Activated T-cell treated with anti-CD3 and anti-CD28 coated beads for 24 hours (primary cell): ENCODE data around the gene BAD.
"Not testable (repeated sequence)": the region's sequence is repeated elsewhere in the genome, so short reads cannot be mapped to it uniquely, and the experiment has no call there.

ENCODE experiments used
- DNase-seq: peaks from one replicate; pipeline ENCODE4 v3.0.0-alpha.2; 2020; ENCODE audit warnings: low read depth

Gene BAD

GRCh38 chr11:64256300-64256699 is 28.2 kb downstream of the BAD start:
- DNase-seq: no peak

- DNase-seq: no peak
These were observed 29.0 kb downstream of the BAD start for GRCh38 chr11:64255135-64256128.

DNA sequence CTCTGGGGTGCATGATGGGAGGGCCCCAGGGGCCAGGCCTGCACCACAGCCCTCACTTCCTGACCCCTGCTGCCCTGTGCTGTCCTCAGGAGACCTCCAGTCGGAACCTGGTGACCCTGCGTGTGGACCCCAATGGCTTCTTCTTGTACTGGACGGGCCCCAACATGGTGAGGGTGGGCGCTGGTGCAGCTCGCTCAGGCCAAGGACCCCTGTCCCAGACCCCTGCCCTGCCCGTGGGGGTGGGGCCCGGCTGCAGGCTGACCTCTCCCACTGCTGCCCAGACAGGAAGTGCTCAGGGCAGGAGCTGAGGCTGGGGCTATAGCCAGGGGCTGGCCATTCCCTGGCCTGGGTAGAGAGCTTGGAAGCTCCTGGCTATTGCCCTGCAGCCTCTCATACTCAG is 30.1 kb downstream of the BAD start:
- DNase-seq: no peak

- no peak for DNase-seq
These were observed 31.0 kb downstream of the BAD start for GRCh38 chr11:64253481-64253880.

DNA sequence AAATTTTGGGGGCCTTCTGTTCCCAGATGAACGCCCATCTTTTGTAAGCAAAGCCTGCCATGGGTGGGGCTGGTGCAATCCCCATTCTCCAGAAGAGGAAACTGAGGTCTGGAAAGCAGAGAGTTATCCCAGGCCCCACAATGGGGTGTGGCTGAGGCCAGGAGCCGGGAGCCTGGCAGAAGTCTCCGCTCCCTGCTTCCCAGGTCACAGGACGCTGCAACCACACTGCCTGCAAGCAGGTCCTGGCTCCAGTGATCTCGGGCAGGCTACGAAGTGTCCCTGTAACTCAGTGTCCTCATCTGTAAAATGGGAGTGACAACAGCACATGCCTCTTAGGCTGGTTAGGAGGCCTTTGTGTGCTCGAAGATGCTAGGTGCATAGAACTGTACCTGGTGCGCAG is 31.4 kb downstream of the BAD start:
- DNase-seq: no peak

GRCh38 chr11:64252003-64252872 is 32.2 kb downstream of the BAD start:
- no peak for DNase-seq

DNA sequence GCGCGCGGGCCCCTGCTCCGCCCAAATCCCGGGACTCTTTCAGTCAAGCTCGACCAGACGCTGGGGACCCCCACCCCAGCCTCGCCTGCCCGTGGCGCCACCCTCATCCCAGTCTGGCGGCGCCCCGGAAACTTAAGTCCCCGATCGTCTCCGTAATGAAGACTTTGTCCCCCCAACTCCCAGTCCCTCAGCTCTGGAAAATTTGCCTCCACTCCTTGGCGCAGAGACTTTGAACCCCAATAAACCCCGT is 32.8 kb downstream of the BAD start:
- no peak for DNase-seq

DNA sequence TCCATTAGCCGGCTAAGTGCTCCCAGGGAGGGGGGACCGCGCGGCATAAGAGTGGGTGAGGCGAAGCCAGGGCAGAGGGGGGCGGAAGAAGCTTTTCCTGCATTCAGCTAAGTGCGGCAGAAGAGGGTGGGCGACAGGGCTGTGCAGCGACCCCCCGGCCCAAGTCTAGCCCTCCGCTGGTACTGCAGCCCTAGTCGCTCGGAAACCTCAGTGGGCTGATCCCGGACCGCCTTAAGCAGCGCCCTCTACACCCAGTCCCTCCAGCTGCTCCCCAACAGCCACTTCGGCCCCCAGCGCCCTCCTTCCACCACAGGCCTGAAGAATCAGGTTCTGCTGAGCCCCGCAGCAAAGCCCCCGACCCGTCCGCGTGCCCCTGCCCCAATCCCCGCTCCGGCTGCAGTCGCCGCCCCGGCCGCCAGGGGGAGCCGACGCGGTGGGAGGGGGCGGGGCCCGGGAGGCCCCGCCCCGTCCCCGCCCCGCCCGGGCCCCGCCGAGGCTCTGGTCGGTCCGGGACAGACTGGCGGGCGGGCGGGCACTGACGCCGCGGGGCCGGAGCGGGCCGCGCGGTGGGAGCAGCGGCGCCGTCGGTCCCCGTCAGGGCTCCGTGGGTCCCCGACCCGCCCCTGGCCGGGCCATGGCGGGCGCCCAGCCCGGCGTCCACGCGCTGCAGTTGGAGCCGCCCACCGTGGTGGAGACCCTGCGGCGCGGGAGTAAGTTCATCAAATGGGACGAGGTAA is 33.3 kb downstream of the BAD start, which contains the start of gene PLCB3:
Gene PLCB3, plus strand, starts transcription at position 515 of the 737 bp plus-strand sequence. Its CDS starts 120 bp downstream, at position 635.
- no peak for DNase-seq

GRCh38 chr11:64250415-64251015 is 34.0 kb downstream of the BAD start:
- no peak for DNase-seq

DNA sequence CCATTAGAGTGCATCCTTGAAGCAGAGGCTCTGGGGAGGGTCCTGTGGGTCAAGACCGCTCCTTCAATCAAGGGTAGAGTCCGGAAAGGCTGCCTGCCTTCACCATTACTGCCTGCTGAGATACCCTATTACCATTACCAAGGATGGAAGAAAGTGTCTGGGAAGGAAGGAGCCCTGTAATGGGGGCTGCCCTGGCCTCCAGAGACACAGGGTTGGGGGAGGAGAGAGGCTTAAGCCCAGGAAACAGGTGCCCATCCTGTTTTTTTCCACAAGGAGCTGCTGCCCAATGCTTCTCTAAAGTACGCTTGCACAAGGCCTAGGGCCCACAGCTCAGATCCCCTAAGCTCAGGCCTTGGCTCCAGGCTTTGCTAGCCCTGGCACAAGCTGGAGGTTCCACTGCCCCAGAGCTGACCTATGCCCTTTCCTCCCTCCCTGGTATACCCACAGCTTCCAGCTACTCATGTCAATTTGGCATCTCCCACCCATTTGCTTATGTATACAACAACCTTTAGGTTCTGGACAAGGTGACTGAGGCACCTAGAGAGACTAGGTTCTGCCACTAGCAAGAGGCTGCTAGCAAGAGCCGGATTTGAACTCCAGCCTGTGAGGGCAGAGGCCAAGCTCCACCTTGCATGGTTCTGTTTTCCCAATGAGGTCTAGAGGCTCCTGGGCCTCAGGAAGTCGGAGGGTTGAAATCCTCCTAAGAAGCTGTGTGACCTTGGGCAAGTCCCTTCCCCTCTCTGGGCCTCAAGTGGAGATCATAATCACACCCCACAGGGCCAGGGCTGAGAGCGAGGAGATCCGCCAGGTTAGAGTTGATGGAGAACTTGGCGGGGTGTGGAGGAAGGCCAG is 34.7 kb downstream of the BAD start:
- DNase-seq: no peak

- no peak for DNase-seq
These were observed 35.4 kb downstream of the BAD start for GRCh38 chr11:64249038-64249437.

DNA sequence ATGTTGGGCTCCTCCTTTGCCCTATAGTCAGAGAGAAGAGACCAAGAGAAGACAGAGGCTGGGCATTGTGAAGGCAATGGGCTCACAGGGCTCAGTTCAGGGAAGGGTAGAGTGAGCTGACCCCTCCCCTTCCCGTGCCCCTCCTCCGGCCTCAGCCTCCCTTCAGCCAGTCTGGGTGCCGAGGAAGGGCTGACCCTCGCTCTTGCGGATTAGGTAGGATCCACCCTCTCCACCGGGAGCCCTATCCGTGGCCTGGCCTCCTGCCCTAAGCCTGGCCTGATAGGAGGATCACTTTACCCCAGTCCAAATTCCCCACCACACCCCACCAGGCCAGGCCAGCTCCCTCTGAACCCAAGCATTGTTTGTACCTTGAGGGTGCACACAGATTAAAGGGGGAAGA is 35.9 kb downstream of the BAD start:
- DNase-seq: no peak

DNA sequence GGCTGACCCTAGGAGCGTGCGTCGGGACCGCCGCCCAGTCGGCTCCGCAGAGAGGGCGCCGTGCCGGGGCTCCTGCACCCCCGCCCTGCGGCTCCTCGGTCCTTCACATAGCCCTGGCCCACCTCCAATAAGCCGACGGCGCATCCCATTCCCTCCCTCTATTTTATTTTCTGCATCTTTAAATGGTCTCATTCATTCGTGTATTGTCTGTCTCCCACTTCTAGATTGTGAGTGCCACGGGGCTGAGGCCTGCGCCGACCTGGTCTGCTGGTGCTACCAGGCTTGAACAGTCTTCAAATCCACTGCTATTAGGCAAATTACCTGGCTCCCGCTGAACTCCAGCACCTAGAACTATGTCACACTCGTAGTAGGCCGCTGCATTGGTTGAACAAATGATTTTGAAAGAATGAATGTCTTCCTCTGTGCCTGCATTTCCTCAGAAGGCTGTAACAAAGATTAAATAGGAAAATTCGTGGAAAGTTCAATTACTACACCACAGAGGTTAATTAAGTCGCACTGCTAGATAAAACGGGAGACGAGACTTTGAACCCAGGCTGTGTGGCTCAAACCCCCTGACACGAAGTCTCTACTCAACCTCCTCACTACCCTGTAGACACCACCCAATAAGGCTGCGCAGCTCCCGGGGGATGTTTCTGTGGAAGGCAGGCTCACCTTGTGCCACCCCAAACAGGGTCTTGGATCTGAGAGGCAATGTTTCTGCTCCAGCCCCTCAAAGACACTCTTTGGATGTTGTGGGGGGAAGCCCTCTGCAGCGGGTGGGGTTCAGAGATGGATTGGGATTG is 36.5 kb downstream of the BAD start:
- DNase-seq: no peak

GRCh38 chr11:64246871-64247728 is 37.4 kb downstream of the BAD start, which contains the start of gene PPP1R14B:
PPP1R14B (minus strand) TSS chr11:64246943; CDS start chr11:64246673, 270 bp downstream.
- DNase-seq: peak; percentile 76

DNA sequence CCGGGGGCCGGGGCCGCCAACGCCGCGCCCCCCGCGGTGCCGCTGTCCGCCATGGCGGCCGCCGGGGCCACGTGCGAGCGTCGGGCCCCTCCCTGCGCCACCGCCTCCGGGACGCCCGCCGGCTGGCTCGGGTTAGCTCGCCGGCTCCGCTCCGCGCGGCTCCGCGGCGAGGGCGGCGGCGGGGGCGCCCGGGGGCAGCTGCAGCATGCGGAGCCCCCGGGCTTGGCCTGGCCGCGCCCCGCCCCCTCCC is 37.9 kb downstream of the BAD start:
- not testable (repeated sequence) for DNase-seq

GRCh38 chr11:64245797-64246620 is 38.5 kb downstream of the BAD start:
- peak; percentile 74 for DNase-seq

- no peak for DNase-seq
These were observed 39.1 kb downstream of the BAD start for GRCh38 chr11:64245401-64245796.

DNA sequence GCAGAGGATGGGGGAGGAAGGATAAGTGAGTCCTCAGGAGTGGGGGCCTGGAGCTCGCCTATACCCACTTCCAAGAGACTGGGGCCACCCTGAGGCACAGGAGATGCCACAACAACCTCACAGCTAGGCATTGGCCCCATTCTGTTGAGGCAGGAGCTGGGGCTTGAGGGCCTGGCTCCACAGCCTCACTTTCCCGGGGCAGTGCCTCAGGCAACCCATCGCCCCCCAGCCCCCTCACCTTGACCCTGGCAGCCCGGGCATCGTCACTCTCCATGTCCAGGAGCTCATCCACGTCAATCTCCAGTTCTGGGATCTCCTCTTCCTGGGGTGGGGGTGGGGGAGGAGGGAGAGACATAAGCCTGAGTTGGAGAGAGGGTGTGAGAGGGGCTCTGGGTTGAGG is 39.5 kb downstream of the BAD start:
- DNase-seq: no peak
